ENCODE data around the gene BICD2. TPM values are rescaled to one million over a fixed set of nuclear protein-coding genes. Genes with fewer than 3 reads are reported as not detected.

The BICD2 gene
- total and polyA plus RNA-seq, 9 of the 15 experiments (the other 6 are each of a cell fraction or from before 2014, with no cell fraction given) = 3.6 to 23.4 (median 11.8) TPM

GRCh38 chr9:92749071-92749933 is 15.3 kb downstream of the BICD2 start:
- H3K27ac ChIP-seq (ENCODE audit: extremely low read depth, low read depth, low read length) = no peak overlapping the region
- WGBS (ENCODE audit: insufficient coverage, low coverage, missing lambda C conversion rate) = 85% methylated on average over 12 of the region's 12 CpGs
- BruUV-seq (replicated peaks) = no TSS peak
- H3K27me3 ChIP-seq (ENCODE audit: control insufficient read depth in 2 of 2, insufficient read depth in 2 of 2, low read length in 2 of 2) = no peaks in the 10 kb centered on the region
- no peaks in the 10 kb centered on the region for H3K9me3 ChIP-seq (replicated peaks; ENCODE audit: control insufficient read depth, insufficient read depth, low read depth, low read length)
- H3K4me2 ChIP-seq (ENCODE audit: insufficient read depth, low read length) = no peak overlapping the region
- DNase-seq (ENCODE audit: extremely low read depth in 1 of 4, low spot score in 3 of 4) (no peak), FAIRE-seq (no peak), ATAC-seq (no peak)
- intact Hi-C loops (cut with micrococcal nuclease) = no loop called here
- H4K20me1 ChIP-seq (replicated peaks; ENCODE audit: control insufficient read depth, insufficient read depth, low read length) = peaks cover 28% of the 10 kb centered on the region
- CTCF ChIA-PET (ENCODE audit: low intra/inter-chr PET ratio) = no interaction called here
- POLR2A ChIA-PET = interaction anchor here (0.6 to 0.8 kb wide), 2 partner anchors 12 to 632 kb away, joined by 3 to 5 read pairs; no protein-coding TSS in a partner anchor
- H3K4me1 ChIP-seq (replicated peaks in 1 of 2; ENCODE audit: control insufficient read depth in 2 of 2, insufficient read depth in 2 of 2, low read length in 2 of 2) = peaks cover 47 to 50% of the 10 kb centered on the region in 2 experiments
- H3K9ac ChIP-seq (ENCODE audit: insufficient read depth in 1 of 2, low read depth in 2 of 2, low read length in 2 of 2) = peak overlapping the region in 1 of 2 experiments; percentile 37; a peak in 3 of 4 replicates
- no peak overlapping the region for H3K4me3 ChIP-seq
- no peak overlapping the region for H2AFZ ChIP-seq (ENCODE audit: low read depth, low read length)
- no peak for TF ChIP-seq NRF1 (conservative IDR thresholded peaks at IDR 0.05 in 1 of 2, IDR thresholded peaks at IDR 0.05 in 1 of 2)
- TF ChIP-seq E2F3 (CRISPR knock-in tag; IDR thresholded peaks at IDR 0.05) = no peak
- no peak for TF ChIP-seq FOXJ2 (tag; IDR thresholded peaks at IDR 0.05)
- no peak for TF ChIP-seq MXI1 (IDR thresholded peaks at IDR 0.05; ENCODE audit: low read depth, low read length)
- no peak for TF ChIP-seq PTBP1 (IDR thresholded peaks at IDR 0.05; ENCODE audit: low read depth, low read length)
- no peak for TF ChIP-seq ZNF41 (CRISPR knock-in tag; conservative IDR thresholded peaks at IDR 0.05)
- no peak for TF ChIP-seq RCOR1 (IDR thresholded peaks at IDR 0.05; ENCODE audit: borderline replicate concordance in 1 of 2, low read depth in 2 of 2, low read length in 2 of 2)
- TF ChIP-seq TARDBP (IDR thresholded peaks at IDR 0.05) = no peak
- TF ChIP-seq NELFE (IDR thresholded peaks at IDR 0.05; ENCODE audit: insufficient read depth, insufficient read length) = no peak
- TF ChIP-seq TSC22D4 (tag; IDR thresholded peaks at IDR 0.05) = no peak
- TF ChIP-seq ZNF408 (CRISPR knock-in tag; IDR thresholded peaks at IDR 0.05; ENCODE audit: low read depth) = no peak
- no peak for TF ChIP-seq TCF7L2 (IDR thresholded peaks at IDR 0.05; ENCODE audit: low read depth, low read length)
- TF ChIP-seq DEAF1 (CRISPR knock-in tag; IDR thresholded peaks at IDR 0.05) = no peak
- TF ChIP-seq SAFB (IDR thresholded peaks at IDR 0.05; ENCODE audit: borderline replicate concordance, low read depth, low read length) = no peak
- no peak for TF ChIP-seq HDAC8 (tag; IDR thresholded peaks at IDR 0.05)
- no peak for TF ChIP-seq RUNX1 (IDR thresholded peaks at IDR 0.05; ENCODE audit: low read depth)
- no peak for TF ChIP-seq RBM17 (IDR thresholded peaks at IDR 0.05; ENCODE audit: borderline replicate concordance, low read depth, low read length)
- TF ChIP-seq KHSRP (IDR thresholded peaks at IDR 0.05) = no peak
- no peak for TF ChIP-seq E2F8 (IDR thresholded peaks at IDR 0.05; ENCODE audit: low read depth, partially characterized antibody)
- TF ChIP-seq NFYB (IDR thresholded peaks at IDR 0.05; ENCODE audit: extremely low read depth, insufficient read length) = no peak
- H3K36me3 ChIP-seq (ENCODE audit: control insufficient read depth, insufficient read depth, low read length) = 0 out of 3 replicates have a peak, but pooled peaks cover 3% of the 10 kb centered on the region
- H3K79me2 ChIP-seq (ENCODE audit: control insufficient read depth, insufficient read depth, low read length) = peaks cover 88% of the 10 kb centered on the region
- in situ Hi-C loops (cut with MboI) = no loop called here
- H3K9me1 ChIP-seq (ENCODE audit: control insufficient read depth, insufficient read depth, low read length) = peaks cover 13% of the 10 kb centered on the region
